Activated naive CD8-positive, alpha-beta T cell (primary cell): Measurements from ENCODE around the gene RGS11.
"Not testable (repeated sequence)": the region's sequence is repeated elsewhere in the genome, so short reads cannot be mapped to it uniquely, and the experiment has no call there.

Experiments
- H3K27ac Mint-ChIP-seq: one replicate; pipeline ENCODE4 v1.8.0; 2021; ENCODE audit warnings: mixed read lengths
- H3K27me3 Mint-ChIP-seq: one replicate; pipeline ENCODE4 v1.8.0; 2021; ENCODE audit warnings: mixed read lengths
- H3K36me3 Mint-ChIP-seq: one replicate; pipeline ENCODE4 v1.8.0; 2021; ENCODE audit warnings: mixed read lengths
- H3K4me1 Mint-ChIP-seq: one replicate; pipeline ENCODE4 v1.8.0; 2021; ENCODE audit warnings: low read depth, mixed read lengths
- H3K4me3 Mint-ChIP-seq: one replicate; pipeline ENCODE4 v1.8.0; 2021; ENCODE audit warnings: mild to moderate bottlenecking, mixed read lengths
- H3K9me3 Mint-ChIP-seq: one replicate; pipeline ENCODE4 v1.8.0; 2021; ENCODE audit warnings: low read depth, mixed read lengths

RGS11 gene

DNA sequence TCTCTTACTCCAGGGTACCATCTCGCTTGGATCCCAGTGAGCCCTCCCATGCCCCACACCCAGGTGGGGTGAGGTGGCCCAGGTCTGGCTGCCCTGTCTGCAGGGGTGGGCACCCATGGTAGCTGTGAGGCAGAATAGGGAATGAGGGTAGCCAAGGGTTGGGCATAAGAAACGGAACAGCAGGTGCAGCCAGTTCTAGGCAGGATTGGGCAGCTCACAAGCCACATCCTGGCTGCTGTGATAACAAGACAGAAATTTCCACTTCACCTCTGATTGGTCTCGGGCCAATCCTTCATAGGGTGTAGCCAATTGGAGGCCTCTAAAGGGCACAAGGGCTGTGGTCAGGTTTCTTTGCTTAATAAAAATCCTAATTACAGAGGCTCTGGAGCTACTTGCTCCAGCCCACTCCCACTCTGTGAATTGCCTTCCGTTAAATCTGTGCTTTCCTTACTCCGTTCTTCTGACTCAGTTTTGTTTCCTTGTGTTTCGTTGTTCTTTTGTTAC lies 3.2 kb upstream of the RGS11 start:
- Mint-ChIP-seq H3K9me3 (no peaks in the 10 kb centered on the region), H3K27ac (no peak overlapping the region), H3K4me1 (peaks cover 8% of the 10 kb centered on the region), H3K27me3 (peaks cover 6% of the 10 kb centered on the region), H3K36me3 (no peaks in the 10 kb centered on the region), H3K4me3 (peak overlapping the region; percentile 0)

DNA sequence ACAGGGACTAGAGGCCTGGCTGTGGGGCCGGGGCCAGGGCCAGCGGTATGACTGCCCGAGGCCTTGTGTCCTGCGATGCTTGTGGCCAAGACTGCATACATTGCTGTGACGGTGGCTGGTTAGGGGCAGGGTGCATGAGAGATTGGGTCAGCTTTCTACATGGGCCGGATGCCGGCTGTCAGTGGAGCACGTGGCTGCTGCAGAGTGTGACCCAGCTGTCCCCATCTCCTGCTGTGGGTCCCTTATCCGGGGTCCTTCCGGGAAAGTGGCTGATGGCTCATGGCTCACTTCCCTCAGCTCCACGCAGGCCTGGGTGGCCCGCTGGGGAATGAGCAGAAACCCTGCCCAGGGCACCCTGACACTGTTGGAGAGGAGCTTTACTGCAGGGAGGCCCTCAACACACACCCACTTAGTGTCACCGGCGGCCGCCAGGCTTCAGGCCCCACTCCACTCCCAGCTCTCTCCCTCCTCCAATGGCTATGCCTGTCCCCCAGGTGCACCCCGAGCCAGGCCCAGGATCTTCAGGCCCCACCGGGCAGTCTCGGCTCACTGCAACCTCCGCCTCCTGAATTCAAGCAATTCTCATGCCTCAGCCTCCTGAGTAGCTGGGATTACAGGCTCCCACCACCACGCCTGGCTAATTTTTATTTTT lies 808 bp upstream of the RGS11 start:
- no peaks in the 10 kb centered on the region for H3K36me3 Mint-ChIP-seq
- no peak overlapping the region for H3K27ac Mint-ChIP-seq
- H3K9me3 Mint-ChIP-seq, result no peaks in the 10 kb centered on the region
- H3K4me1 Mint-ChIP-seq, result peaks cover 8% of the 10 kb centered on the region
- peaks cover 5% of the 10 kb centered on the region for H3K27me3 Mint-ChIP-seq
- peak overlapping the region; percentile 73 for H3K4me3 Mint-ChIP-seq

DNA sequence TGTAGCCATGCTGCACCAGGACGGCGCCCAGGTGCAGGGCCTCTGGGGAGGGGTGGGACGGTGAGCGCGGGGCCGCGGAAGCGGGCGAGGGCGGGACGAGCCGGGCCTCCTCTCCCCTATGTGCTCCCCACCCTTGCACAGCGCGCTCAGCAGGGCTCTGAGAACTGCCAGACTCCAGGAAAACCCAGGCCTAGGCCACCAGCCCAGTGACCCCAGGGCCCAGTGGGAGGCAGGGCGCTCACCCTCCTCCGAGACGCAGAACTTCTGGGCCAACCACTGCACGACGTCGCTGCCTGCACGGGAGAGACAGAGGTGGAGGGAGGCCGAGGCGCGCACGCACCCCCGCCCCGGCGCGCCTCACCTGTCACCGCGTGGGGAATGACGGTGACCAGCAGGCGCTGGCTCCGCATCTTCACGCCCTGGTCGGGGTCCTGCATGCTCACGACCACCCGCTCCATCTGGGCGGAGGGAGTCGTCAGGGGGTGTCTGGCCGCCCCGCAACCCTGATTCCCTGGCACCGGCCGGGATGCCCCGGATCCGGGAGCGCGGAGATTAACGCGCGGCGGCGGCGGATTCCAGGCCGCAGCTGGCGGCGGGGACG lies 603 bp downstream of the RGS11 start:
- no peak overlapping the region for H3K27ac Mint-ChIP-seq
- H3K4me3 Mint-ChIP-seq, result peak overlapping the region; percentile 64
- H3K36me3 Mint-ChIP-seq, result no peaks in the 10 kb centered on the region
- peaks cover 8% of the 10 kb centered on the region for H3K4me1 Mint-ChIP-seq
- H3K9me3 Mint-ChIP-seq, result no peaks in the 10 kb centered on the region
- H3K27me3 Mint-ChIP-seq, result peaks cover 5% of the 10 kb centered on the region

DNA sequence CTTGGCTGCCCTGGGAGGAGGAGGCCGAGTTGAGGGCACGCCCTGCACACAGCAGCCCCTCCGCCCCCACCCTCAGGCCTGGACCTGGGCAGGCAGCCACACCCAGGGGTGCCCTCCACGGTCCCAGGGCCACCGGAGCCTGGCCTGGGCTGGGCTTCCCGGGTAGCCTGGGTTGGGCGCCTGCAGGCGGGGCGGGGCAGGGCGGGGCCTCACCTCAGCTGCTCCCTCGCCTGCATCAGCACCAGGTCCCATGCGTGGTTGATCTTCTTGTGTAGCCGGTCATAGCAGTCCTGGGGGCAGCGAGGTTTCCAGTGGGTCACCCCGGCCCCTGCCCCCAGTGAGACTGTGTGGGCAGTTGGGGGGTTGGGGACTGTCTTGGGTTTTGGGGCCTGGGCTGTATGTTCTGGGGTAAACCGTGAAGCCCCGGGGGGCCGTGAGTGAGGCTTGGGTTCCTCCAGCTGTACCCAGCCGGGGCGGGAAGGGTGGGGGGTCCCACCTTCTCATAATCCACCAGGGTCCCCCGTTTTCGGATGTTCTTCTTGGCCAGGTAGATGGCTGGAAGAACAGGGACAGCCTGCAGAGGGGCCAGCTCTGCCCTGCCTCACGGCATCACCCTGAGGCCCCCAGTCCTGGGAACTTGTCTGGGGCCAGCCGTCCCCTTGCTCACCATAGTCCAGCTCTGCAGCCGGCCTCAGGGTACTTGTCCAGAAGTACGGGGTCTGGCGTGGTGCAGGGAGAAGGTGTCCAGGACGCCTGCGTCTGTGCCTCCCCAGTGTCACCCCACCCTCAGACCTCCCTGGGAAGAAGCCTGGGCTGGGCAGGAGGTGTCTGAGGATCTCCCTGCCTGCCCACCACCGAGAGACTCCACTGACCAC lies 2.0 kb downstream of the RGS11 start:
- Mint-ChIP-seq H3K36me3 (no peaks in the 10 kb centered on the region), H3K4me3 (no peak overlapping the region), H3K27me3 (peaks cover 3% of the 10 kb centered on the region), H3K27ac (no peak overlapping the region), H3K4me1 (peaks cover 4% of the 10 kb centered on the region), H3K9me3 (no peaks in the 10 kb centered on the region)

DNA sequence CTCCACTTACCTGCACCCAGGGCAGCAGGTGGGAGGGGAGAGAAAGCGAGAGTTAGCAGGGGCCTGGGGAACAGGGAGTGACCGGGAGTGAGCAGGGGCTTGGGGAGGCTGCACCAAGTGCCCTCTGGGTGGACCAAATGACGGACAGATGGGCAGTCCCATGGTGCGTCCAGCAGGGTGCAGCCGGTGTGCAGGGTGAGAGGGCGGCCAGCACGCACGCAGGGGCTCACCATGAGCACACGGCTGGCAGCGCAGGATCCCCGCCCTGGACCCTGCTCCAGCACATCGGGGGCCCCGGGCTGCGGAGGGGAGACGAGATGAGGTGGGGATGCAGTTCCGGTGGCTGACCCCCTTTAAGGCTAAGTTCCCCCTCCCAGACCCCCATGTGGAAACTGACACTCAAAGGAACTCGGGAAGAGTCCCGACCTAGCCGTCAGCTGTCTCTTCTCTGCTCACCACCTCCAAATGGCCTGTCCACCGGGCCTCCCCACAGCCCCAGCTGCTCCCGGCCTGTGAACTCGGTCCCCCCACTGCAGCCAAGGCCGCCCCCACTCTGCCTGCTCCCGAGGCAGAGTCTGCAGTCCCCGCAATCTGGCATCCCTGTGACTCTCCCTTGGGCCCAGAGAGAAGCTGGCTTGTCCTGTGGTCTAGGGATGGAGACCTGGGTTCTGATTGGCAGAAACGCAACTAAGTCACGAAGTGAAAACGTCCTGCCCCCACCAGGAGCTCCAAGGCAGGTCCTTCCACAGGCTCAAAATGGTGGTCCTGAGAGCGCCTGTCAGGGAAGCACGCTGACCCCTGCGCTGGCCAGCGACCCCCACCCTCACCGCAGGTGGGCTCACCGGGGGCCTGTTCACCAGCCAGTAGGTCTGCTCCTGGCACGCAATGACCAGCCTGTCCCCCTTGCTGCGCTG lies 2.9 kb downstream of the RGS11 start:
- no peaks in the 10 kb centered on the region for H3K9me3 Mint-ChIP-seq
- H3K4me1 Mint-ChIP-seq, result peaks cover 4% of the 10 kb centered on the region
- H3K27me3 Mint-ChIP-seq, result peaks cover 3% of the 10 kb centered on the region

GRCh38 chr16:270381-271255 lies 5.1 kb downstream of the RGS11 start:
- Mint-ChIP-seq H3K4me3 (no peak overlapping the region), H3K27me3 (no peaks in the 10 kb centered on the region), H3K27ac (no peak overlapping the region), H3K9me3 (no peaks in the 10 kb centered on the region), H3K4me1 (no peaks in the 10 kb centered on the region), H3K36me3 (no peaks in the 10 kb centered on the region)

More for the DNA sequence above, 2.9 kb downstream of the RGS11 start:
- Mint-ChIP-seq H3K27ac (no peak overlapping the region), H3K36me3 (no peaks in the 10 kb centered on the region), H3K4me3 (no peak overlapping the region)

DNA sequence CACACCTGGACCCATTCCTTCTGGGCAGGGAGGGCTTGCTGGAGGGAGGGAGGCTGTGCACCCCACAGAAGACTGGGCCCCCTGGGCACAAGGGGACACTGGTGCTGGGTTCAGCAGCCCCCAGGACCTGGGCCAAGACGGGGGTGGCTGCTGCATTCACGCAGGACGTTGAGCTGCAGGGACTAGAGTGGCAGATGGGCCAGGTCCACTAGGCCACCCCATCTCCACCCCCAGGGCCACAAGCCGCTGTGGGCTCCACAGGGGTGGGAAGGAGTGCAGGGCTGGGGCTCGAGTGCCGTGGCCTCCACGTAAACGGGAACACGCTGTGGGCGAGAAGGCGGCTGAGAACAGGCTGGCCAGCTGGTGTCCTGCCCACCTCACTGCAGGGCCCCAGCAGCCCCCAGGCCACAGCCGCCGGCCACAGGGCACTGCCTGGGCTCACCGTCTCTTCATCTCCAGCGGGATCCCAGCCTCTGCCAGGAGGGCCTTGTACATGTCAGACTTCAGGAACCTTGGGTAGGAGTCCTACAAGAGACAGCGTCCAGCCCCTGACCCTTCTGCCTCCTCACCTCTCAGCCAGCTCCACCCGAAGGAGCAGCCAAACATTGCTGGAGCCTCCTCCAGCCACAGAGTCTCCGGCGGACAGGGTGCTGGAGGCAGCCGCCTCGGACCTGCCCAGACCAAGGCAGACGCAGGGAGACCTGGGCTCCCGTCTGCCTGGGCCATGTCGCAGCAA lies 6.5 kb downstream of the RGS11 start:
- Mint-ChIP-seq H3K36me3 (no peaks in the 10 kb centered on the region), H3K27me3 (no peaks in the 10 kb centered on the region), H3K4me1 (no peaks in the 10 kb centered on the region), H3K4me3 (no peak overlapping the region), H3K27ac (no peak overlapping the region), H3K9me3 (no peaks in the 10 kb centered on the region)

- Mint-ChIP-seq H3K27ac (no peak overlapping the region), H3K36me3 (no peaks in the 10 kb centered on the region), H3K9me3 (no peaks in the 10 kb centered on the region), H3K27me3 (no peaks in the 10 kb centered on the region), H3K4me1 (no peaks in the 10 kb centered on the region), H3K4me3 (no peak overlapping the region)
Measured at GRCh38 chr16:268141-269053, 7.3 kb downstream of the RGS11 start.

- not testable (repeated sequence) for H3K27ac Mint-ChIP-seq, H3K9me3 Mint-ChIP-seq, H3K27me3 Mint-ChIP-seq, H3K4me3 Mint-ChIP-seq, H3K4me1 Mint-ChIP-seq, H3K36me3 Mint-ChIP-seq
Measured at GRCh38 chr16:267562-267961, 8.2 kb downstream of the RGS11 start.

DNA sequence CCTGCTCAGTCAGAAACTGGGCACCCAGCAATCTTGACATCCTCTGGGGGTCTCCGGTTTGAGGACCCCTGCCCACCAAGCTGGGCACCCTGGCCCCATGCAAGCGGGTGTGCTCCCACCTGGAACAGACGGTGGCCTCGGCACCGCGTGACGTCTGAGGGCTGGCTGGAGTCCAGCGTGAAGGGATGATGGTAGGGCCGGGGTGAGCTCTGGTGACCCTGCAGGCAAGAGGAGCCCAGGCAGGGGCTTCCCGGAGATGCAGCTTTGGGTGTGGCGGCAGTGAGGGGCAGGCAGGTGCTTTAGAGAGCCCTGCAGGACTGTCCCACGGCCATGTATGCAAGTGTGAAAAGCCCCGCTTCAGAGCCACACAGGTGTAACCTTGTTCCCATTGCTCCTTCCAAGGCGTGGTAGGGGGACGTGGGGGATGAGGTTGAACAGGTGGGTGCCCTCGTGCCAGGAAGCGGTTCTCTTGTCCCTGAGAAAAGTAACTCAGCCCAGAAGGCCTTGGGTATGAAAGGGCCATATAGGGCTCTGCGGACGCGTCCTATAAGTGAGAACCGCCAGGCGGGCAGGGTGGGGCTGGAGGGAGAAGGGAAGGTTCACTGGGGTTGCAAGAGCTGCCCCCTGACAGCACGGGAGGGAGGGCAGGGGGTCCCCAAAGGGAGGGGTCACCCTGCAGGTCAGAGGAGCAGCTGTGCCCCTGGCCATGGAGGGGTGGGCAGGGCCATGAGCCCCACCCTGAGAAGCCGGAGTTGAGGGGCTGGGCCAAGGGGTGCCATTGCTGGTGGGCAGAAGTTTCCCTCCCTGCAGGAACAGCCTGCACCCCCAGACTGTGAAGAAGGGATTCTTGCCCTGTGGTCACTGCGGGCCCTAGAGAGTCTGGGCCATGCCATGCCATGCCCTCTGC lies 9.2 kb downstream of the RGS11 start:
- Mint-ChIP-seq H3K4me3 (no peak overlapping the region), H3K27ac (no peak overlapping the region), H3K36me3 (no peaks in the 10 kb centered on the region)

DNA sequence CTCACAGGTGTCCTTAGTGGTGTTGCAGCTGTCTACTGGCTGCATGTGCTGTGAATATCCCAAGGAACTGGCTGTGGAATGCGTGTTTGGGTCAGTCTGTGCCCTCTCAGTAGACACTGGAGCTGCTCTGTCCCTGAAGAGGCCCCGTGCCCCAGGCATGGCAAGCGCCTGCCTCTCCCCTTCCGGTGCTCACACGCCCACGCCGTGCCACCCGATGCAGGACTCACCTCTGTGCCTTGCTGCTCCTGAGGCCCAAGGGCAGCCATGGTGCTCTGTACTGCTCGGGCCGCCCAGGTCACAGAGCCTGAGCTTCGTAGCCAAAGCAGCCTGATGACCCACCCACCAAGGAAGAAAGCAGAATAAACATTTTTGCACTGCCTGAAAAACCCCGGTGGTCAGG lies 10.0 kb downstream of the RGS11 start:
- Mint-ChIP-seq H3K27ac (no peak overlapping the region), H3K36me3 (no peaks in the 10 kb centered on the region), H3K4me3 (no peak overlapping the region), H3K4me1 (no peaks in the 10 kb centered on the region), H3K27me3 (no peaks in the 10 kb centered on the region), H3K9me3 (no peaks in the 10 kb centered on the region)

More for the DNA sequence above, 9.2 kb downstream of the RGS11 start:
- Mint-ChIP-seq H3K9me3 (no peaks in the 10 kb centered on the region), H3K4me1 (no peaks in the 10 kb centered on the region), H3K27me3 (no peaks in the 10 kb centered on the region)
